PC-3 (cell line): ENCODE measurements around the gene RIBC1. TPM values are rescaled to one million over a fixed set of nuclear protein-coding genes. Genes with fewer than 3 reads are reported as not detected.

Experiments
- ATAC-seq: fragments of 200-7000 bp; cut with Tn5 transposase; 2 replicates; pipeline ENCODE4 v1.9.1; 2020; ENCODE audit warnings: mild to moderate bottlenecking, moderate library complexity
- BruUV-seq: library from RNA; stranded (reverse); fragments of 400-500 nt; replicated peaks from 2 replicates; lab custom pipeline; 2021; lab: Mats Ljungman, UMichigan
- CTCF ChIA-PET: fragments of 300-600 bp; sonication (Branson Sonifier 250); formaldehyde crosslinking; loops from one replicate; lab custom pipeline; 2022; ENCODE audit warnings: antibody characterized with exemption; lab: Charles Lee
- POLR2A ChIA-PET: fragments of 300-600 bp; sonication (Branson Sonifier 250); formaldehyde crosslinking; loops from one replicate; lab custom pipeline; 2022; ENCODE audit warnings: antibody characterized with exemption; ENCODE audit not compliant: unreplicated experiment; lab: Charles Lee
- DNase-seq: peaks from one replicate; pipeline ENCODE4 v3.0.0-alpha.2; 2015
- H2AFZ ChIP-seq: fragments of 300-600 bp; sonication (generic); 2 replicates; pipeline ENCODE4 v1.6.0; 2016; ENCODE audit warnings: antibody characterized with exemption, low read length
- H3F3A ChIP-seq: fragments of 300-600 bp; sonication (generic); one replicate; pipeline ENCODE4 v1.6.0; 2017; ENCODE audit warnings: antibody characterized with exemption, low read length, control low read depth, mild to moderate bottlenecking; ENCODE audit not compliant: unreplicated experiment
- H3K27ac ChIP-seq: fragments of 300-600 bp; sonication (generic); 2 replicates; pipeline ENCODE4 v1.5.1; 2016; ENCODE audit warnings: mild to moderate bottlenecking, low read length
- H3K27me3 ChIP-seq: fragments of 300-600 bp; sonication (generic); 2 replicates; pipeline ENCODE4 v1.6.1; 2016; ENCODE audit warnings: low read length, mixed read lengths
- H3K36me3 ChIP-seq: fragments of 300-600 bp; sonication (generic); 2 replicates; pipeline ENCODE4 v1.6.1; 2016; ENCODE audit warnings: low read depth, mixed run types, low read length, mixed read lengths
- H3K4me1 ChIP-seq: fragments of 300-600 bp; sonication (generic); 2 replicates; pipeline ENCODE4 v1.5.1; 2016; ENCODE audit warnings: low read length; ENCODE audit not compliant: insufficient read depth
- H3K4me2 ChIP-seq: fragments of 300-600 bp; sonication (generic); 2 replicates; pipeline ENCODE4 v1.6.0; 2016; ENCODE audit warnings: low read length
- H3K4me3 ChIP-seq: fragments of 300-600 bp; sonication (generic); 2 replicates; pipeline ENCODE4 v1.5.1; 2016; ENCODE audit warnings: mild to moderate bottlenecking, low read length, mixed read lengths
- H3K79me2 ChIP-seq: fragments of 300-600 bp; sonication (generic); 2 replicates; pipeline ENCODE4 v1.6.1; 2017; ENCODE audit warnings: low read length, mixed read lengths
- H3K9ac ChIP-seq: fragments of 300-600 bp; sonication (generic); 2 replicates; pipeline ENCODE4 v1.6.0; 2016; ENCODE audit warnings: mild to moderate bottlenecking, low read length
- H3K9me2 ChIP-seq: fragments of 300-600 bp; sonication (generic); replicated peaks from 2 replicates; pipeline ENCODE4 v1.6.1; 2016; ENCODE audit warnings: mixed run types, low read length, mixed read lengths
- H3K9me3 ChIP-seq: fragments of 300-600 bp; sonication (generic); 2 replicates; pipeline ENCODE4 v1.6.1; 2016; ENCODE audit warnings: low read length, mixed read lengths
- H4K20me1 ChIP-seq: fragments of 300-600 bp; sonication (generic); 2 replicates; pipeline ENCODE4 v1.6.1; 2016; ENCODE audit warnings: low read length, mixed read lengths
- CTCF ChIP-seq: fragments of 300-600 bp; sonication (generic); conservative IDR thresholded peaks from 2 replicates; pipeline ENCODE4 v1.5.1; 2017; ENCODE audit warnings: antibody characterized with exemption, low read depth, mild to moderate bottlenecking, low read length
- EZH2 ChIP-seq: fragments of 300-600 bp; sonication (generic); IDR thresholded peaks from one replicate; pipeline ENCODE4 v1.6.1; 2017; ENCODE audit warnings: antibody characterized with exemption, mild to moderate bottlenecking, low read length; ENCODE audit not compliant: unreplicated experiment
- EZH2phosphoT487 ChIP-seq: fragments of 300-600 bp; sonication (generic); IDR thresholded peaks from 2 replicates; pipeline ENCODE4 v1.6.1; 2018; ENCODE audit warnings: mild to moderate bottlenecking, antibody characterized with exemption, low read length, borderline replicate concordance
- intact Hi-C: fragments of 100-400 bp; cut with micrococcal nuclease; formaldehyde crosslinking; loops from 2 replicates; pipeline ENCODE4 v1.9.0; 2023
- total RNA-seq: library from RNA; depleted of rRNA; stranded (reverse); fragments of >200 nt; gene quantifications from 2 replicates; pipeline ENCODE4 v1.2.3, GENCODE V29; 2014

The RIBC1 gene
- total RNA-seq, 1 experiment from 2014 or later: 1.6 TPM

GRCh38 chrX:53441531-53442321, 19.1 kb downstream of the RIBC1 start:
- POLR2A ChIA-PET: interaction anchor here (0.7 kb wide), 1 partner anchor 19 kb away, joined by 3 read pairs; the partner anchor contains the start of gene RIBC1
- BruUV-seq: TSS peak; percentile 78
- peak; percentile 92 for DNase-seq

DNA sequence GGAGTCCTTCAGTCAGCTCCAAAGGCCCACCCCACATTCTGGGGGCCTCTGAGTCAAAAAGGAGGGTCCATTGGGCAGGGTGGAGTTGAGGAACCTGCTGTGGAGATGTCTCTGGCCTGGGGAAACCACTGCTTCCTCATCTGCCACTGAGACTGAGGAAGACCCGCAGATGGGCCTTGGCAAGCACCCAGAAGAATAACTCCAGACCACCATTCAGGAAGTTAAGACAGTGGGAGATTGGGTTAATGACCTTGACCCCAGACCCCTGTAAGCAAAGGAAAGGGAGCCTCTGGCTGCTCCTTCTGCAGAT, 19.6 kb downstream of the RIBC1 start:
- H4K20me1 ChIP-seq: no peaks in the 10 kb centered on the region
- H3K27ac ChIP-seq: no peak overlapping the region
- intact Hi-C loops: no loop called here
- ATAC-seq: no peak
- H3K9ac ChIP-seq: peak overlapping the region; percentile 76; the same call in 1 of the 2 replicates
- H3F3A ChIP-seq: no peaks in the 10 kb centered on the region
- H3K4me2 ChIP-seq: peak overlapping the region; percentile 97
- no peaks in the 10 kb centered on the region for H3K9me3 ChIP-seq
- H3K9me2 ChIP-seq: no peaks in the 10 kb centered on the region
- H3K4me3 ChIP-seq: peak overlapping the region; percentile 68
- no peak for DNase-seq
- H3K27me3 ChIP-seq: no peaks in the 10 kb centered on the region
- no peaks in the 10 kb centered on the region for H3K36me3 ChIP-seq
- TF ChIP-seq CTCF: no peak
- no peak for TF ChIP-seq EZH2
- TF ChIP-seq EZH2phosphoT487: no peak
- no TSS peak for BruUV-seq
- ChIA-PET POLR2A (interaction anchor here (0.7 kb wide), 1 partner anchor 19 kb away, joined by 3 read pairs; the partner anchor contains the start of gene RIBC1), CTCF (no interaction called here)
- peak overlapping the region; percentile 92 for H2AFZ ChIP-seq
- peaks cover 12% of the 10 kb centered on the region for H3K4me1 ChIP-seq
- no peaks in the 10 kb centered on the region for H3K79me2 ChIP-seq

More at GRCh38 chrX:53441531-53442321, 19.1 kb downstream of the RIBC1 start:
- Histone ChIP-seq H3K4me2 (peak overlapping the region; percentile 97), H3K4me3 (peak overlapping the region; percentile 68), H3K79me2 (no peaks in the 10 kb centered on the region), H3K27ac (peak overlapping the region; percentile 82), H2AFZ (peak overlapping the region; percentile 92), H3K36me3 (no peaks in the 10 kb centered on the region), H4K20me1 (no peaks in the 10 kb centered on the region), H3F3A (no peaks in the 10 kb centered on the region), H3K9me3 (no peaks in the 10 kb centered on the region), H3K9ac (peak overlapping the region; percentile 76), H3K4me1 (peaks cover 12% of the 10 kb centered on the region), H3K9me2 (no peaks in the 10 kb centered on the region), H3K27me3 (no peaks in the 10 kb centered on the region)
- CTCF ChIA-PET: no interaction called here
- TF ChIP-seq EZH2phosphoT487 (no peak), EZH2 (no peak), CTCF (no peak)
- ATAC-seq: peak; percentile 66
- intact Hi-C loops: loop anchor here (2.0 kb wide), 1 partner anchor 19 kb away; the partner anchor contains the start of genes RIBC1 and SMC1A

DNA sequence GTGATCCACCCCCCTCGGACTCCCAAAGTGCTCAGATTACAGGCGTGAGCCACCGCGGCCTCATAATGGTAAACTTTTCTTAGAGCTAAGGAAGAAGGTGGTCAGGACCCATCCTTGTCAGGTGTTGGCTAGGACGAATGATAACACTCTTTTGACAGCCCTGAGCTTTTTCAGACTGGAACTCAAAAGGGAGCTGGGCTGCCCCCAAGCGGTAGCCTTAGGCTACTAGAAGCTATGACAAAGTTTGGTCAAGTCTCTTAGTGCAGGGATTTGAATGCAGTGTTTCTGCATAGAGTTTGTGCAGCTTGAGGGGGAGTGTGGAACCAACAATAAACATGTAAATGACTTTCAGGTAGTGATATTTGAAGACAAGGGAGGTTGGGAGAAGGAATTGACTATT, 23.3 kb downstream of the RIBC1 start:
- POLR2A ChIA-PET: interaction anchor here (0.6 kb wide), 1 partner anchor 26 kb away, joined by 3 read pairs; no protein-coding TSS in a partner anchor
- TF ChIP-seq EZH2 (no peak), CTCF (peak; percentile 73), EZH2phosphoT487 (no peak)
- no peaks in the 10 kb centered on the region for H3K9me3 ChIP-seq
- no TSS peak for BruUV-seq
- H4K20me1 ChIP-seq: no peaks in the 10 kb centered on the region
- H3F3A ChIP-seq: no peaks in the 10 kb centered on the region
- ATAC-seq (peak; percentile 33; the same call in 1 of the 2 replicates), DNase-seq (peak; percentile 64)
- no peak overlapping the region for H2AFZ ChIP-seq
- no peak overlapping the region for H3K27ac ChIP-seq
- peaks cover 4% of the 10 kb centered on the region; the same call in 1 of the 2 replicates for H3K4me1 ChIP-seq
- H3K79me2 ChIP-seq: no peaks in the 10 kb centered on the region
- no peak overlapping the region for H3K4me3 ChIP-seq
- H3K9me2 ChIP-seq: no peaks in the 10 kb centered on the region
- H3K4me2 ChIP-seq: no peak overlapping the region
- CTCF ChIA-PET: interaction anchor here (0.6 to 1.3 kb wide), 5 partner anchors 9 to 133 kb away, joined by 3 to 8 read pairs (median 5); partner anchors contain the start of genes RIBC1 and SMC1A
- H3K9ac ChIP-seq: no peak overlapping the region
- no peaks in the 10 kb centered on the region for H3K27me3 ChIP-seq
- intact Hi-C loops: no loop called here
- no peaks in the 10 kb centered on the region for H3K36me3 ChIP-seq
